Tongue (tissue), 2 donors: ENCODE measurements around the gene LHFPL5. TPM values are rescaled to one million over a fixed set of nuclear protein-coding genes. Genes with fewer than 3 reads are reported as not detected.

ENCODE experiments used
- DNase-seq: peaks from one replicate; pipeline ENCODE4 v3.0.0-alpha.2; 2015
- total RNA-seq: library from RNA; depleted of rRNA; stranded (reverse); fragments of >200 nt; gene quantifications from one replicate; pipeline ENCODE4 v1.2.3, GENCODE V29; 2014

LHFPL5 gene
- total RNA-seq, 1 donor from 2014 or later, result not detected

- no peak for DNase-seq
Measured at GRCh38 chr6:35794536-35795452, 10.4 kb upstream of the LHFPL5 start.

- DNase-seq, result no peak
Measured at GRCh38 chr6:35795453-35796071, 9.6 kb upstream of the LHFPL5 start.

GRCh38 chr6:35796236-35796635 lies 8.9 kb upstream of the LHFPL5 start:
- DNase-seq, result no peak

GRCh38 chr6:35797837-35798526 lies 7.2 kb upstream of the LHFPL5 start:
- no peak for DNase-seq

- no peak for DNase-seq
Measured at GRCh38 chr6:35798706-35799105, 6.4 kb upstream of the LHFPL5 start.

GRCh38 chr6:35801148-35801547 lies 4.0 kb upstream of the LHFPL5 start:
- no peak for DNase-seq

- peak; percentile 83 for DNase-seq
Measured at GRCh38 chr6:35808688-35809087, 3.5 kb downstream of the LHFPL5 start.

GRCh38 chr6:35809809-35810208 lies 4.7 kb downstream of the LHFPL5 start:
- DNase-seq, result no peak

GRCh38 chr6:35810971-35811698 lies 6.0 kb downstream of the LHFPL5 start:
- DNase-seq, result peak; percentile 40

GRCh38 chr6:35811699-35811995 lies 6.5 kb downstream of the LHFPL5 start:
- no peak for DNase-seq

GRCh38 chr6:35817515-35817914 lies 12.4 kb downstream of the LHFPL5 start:
- no peak for DNase-seq

- no peak for DNase-seq
Measured at GRCh38 chr6:35823601-35824000, 18.4 kb downstream of the LHFPL5 start.

GRCh38 chr6:35824552-35825192 lies 19.5 kb downstream of the LHFPL5 start:
- no peak for DNase-seq

- no peak for DNase-seq
Measured at GRCh38 chr6:35829306-35829705, 24.2 kb downstream of the LHFPL5 start.

GRCh38 chr6:35831257-35832007 lies 26.3 kb downstream of the LHFPL5 start:
- DNase-seq, result no peak

GRCh38 chr6:35833536-35833935 lies 28.4 kb downstream of the LHFPL5 start:
- no peak for DNase-seq

- DNase-seq, result no peak
Measured at GRCh38 chr6:35839019-35839418, 33.9 kb downstream of the LHFPL5 start.

- DNase-seq, result no peak
Measured at GRCh38 chr6:35842381-35842780, 37.2 kb downstream of the LHFPL5 start.

- no peak for DNase-seq
Measured at GRCh38 chr6:35844290-35844689, 39.1 kb downstream of the LHFPL5 start.

GRCh38 chr6:35850208-35850607 lies 45.1 kb downstream of the LHFPL5 start:
- DNase-seq, result no peak

- DNase-seq, result no peak
Measured at GRCh38 chr6:35852994-35853393, 47.8 kb downstream of the LHFPL5 start.
